HUDEP-2 (cell line): ENCODE measurements around the gene DUOXA2.

Source experiments
- DNase-seq, 76 experiments: peaks; one replicate each; lab custom pipeline; 2025; ENCODE audit not compliant: unreplicated experiment in 76 of 76; lab: John Stamatoyannopoulos, UW

DUOXA2 gene

GRCh38 chr15:45155739-45156138 lies 41.6 kb downstream of the DUOXA2 start:
- no peak for DNase-seq

- no peak for DNase-seq
These were observed 42.8 kb downstream of the DUOXA2 start for GRCh38 chr15:45156744-45157455.

GRCh38 chr15:45157974-45158373 lies 43.8 kb downstream of the DUOXA2 start:
- DNase-seq = no peak

GRCh38 chr15:45161666-45162065 lies 47.5 kb downstream of the DUOXA2 start:
- DNase-seq = no peak

GRCh38 chr15:45162771-45163507 lies 48.8 kb downstream of the DUOXA2 start:
- peak in 68 of 76 experiments; percentile 2 to 83 (median 58) for DNase-seq

- no peak for DNase-seq
These were observed 49.4 kb downstream of the DUOXA2 start for GRCh38 chr15:45163508-45163856.

- DNase-seq = no peak
These were observed 50.8 kb downstream of the DUOXA2 start for GRCh38 chr15:45164914-45165313.

GRCh38 chr15:45165536-45165935 lies 51.4 kb downstream of the DUOXA2 start:
- no peak for DNase-seq

- DNase-seq = peak in 74 of 76 experiments; percentile 7 to 88 (median 70)
These were observed 52.9 kb downstream of the DUOXA2 start for GRCh38 chr15:45166834-45167630.

GRCh38 chr15:45167631-45168205 lies 53.6 kb downstream of the DUOXA2 start:
- DNase-seq = no peak
